Caco-2 (cell line): ENCODE measurements around the gene ZBTB5. TPM values are rescaled to one million over a fixed set of nuclear protein-coding genes. Genes with fewer than 3 reads are reported as not detected.

Experiments used
- BruUV-seq: library from RNA; stranded (reverse); fragments of 400-500 nt; replicated peaks from 2 replicates; lab custom pipeline; 2021; lab: Mats Ljungman, UMichigan
- CTCF ChIA-PET: fragments of 300-600 bp; sonication (Branson Sonifier 250); formaldehyde crosslinking; loops from one replicate; lab custom pipeline; 2022; ENCODE audit warnings: antibody characterized with exemption; lab: Charles Lee
- POLR2A ChIA-PET: fragments of 300-600 bp; sonication (Branson Sonifier 250); formaldehyde crosslinking; loops from one replicate; lab custom pipeline; 2022; ENCODE audit warnings: antibody characterized with exemption; lab: Charles Lee
- DNase-seq, 2 experiments: peaks; one replicate each; pipeline versions ENCODE4 v3.0.0 to v3.0.0-alpha.2; 2020 to 2022
- H3K27me3 ChIP-seq: replicated peaks from 2 replicates; pipeline ENCODE4 v1.6.0; 2011; ENCODE audit warnings: low read length; ENCODE audit not compliant: control insufficient read depth, insufficient read depth
- H3K36me3 ChIP-seq: 2 replicates; pipeline ENCODE4 v1.5.1; 2011; ENCODE audit warnings: low read length; ENCODE audit not compliant: control insufficient read depth, insufficient read depth
- H3K4me1 ChIP-seq: fragments of 250-450 bp; sonication (Bioruptor Pico); 2 replicates; pipeline ENCODE4 v1.5.1; 2020; ENCODE audit warnings: mild to moderate bottlenecking
- H3K4me3 ChIP-seq: 2 replicates; pipeline ENCODE4 v1.5.1; 2011; ENCODE audit warnings: low read depth, mild to moderate bottlenecking, control low read depth, low read length
- H3K9me3 ChIP-seq: fragments of 250-450 bp; sonication (Bioruptor Pico); 2 replicates; pipeline ENCODE4 v1.5.1; 2020; ENCODE audit warnings: mild to moderate bottlenecking, moderate library complexity
- H3K27ac Mint-ChIP-seq: one replicate; pipeline ENCODE4 v1.8.0; 2022; ENCODE audit warnings: mixed read lengths; ENCODE audit not compliant: unreplicated experiment
- H3K27me3 Mint-ChIP-seq: one replicate; pipeline ENCODE4 v1.8.0; 2022; ENCODE audit warnings: mixed read lengths; ENCODE audit not compliant: insufficient read depth, unreplicated experiment
- H3K36me3 Mint-ChIP-seq: one replicate; pipeline ENCODE4 v1.8.0; 2022; ENCODE audit warnings: mild to moderate bottlenecking, mixed read lengths; ENCODE audit not compliant: insufficient read depth, unreplicated experiment
- H3K4me1 Mint-ChIP-seq: one replicate; pipeline ENCODE4 v1.8.0; 2022; ENCODE audit warnings: low read depth, mixed read lengths; ENCODE audit not compliant: unreplicated experiment
- H3K4me3 Mint-ChIP-seq: one replicate; pipeline ENCODE4 v1.8.0; 2022; ENCODE audit warnings: mild to moderate bottlenecking, moderate library complexity, mixed read lengths; ENCODE audit not compliant: unreplicated experiment
- H3K9me3 Mint-ChIP-seq: one replicate; pipeline ENCODE4 v1.8.0; 2022; ENCODE audit warnings: mixed read lengths; ENCODE audit not compliant: unreplicated experiment
- intact Hi-C: fragments of 100-400 bp; cut with micrococcal nuclease; formaldehyde crosslinking; loops from one replicate; pipeline ENCODE4 v1.10.0; 2022; ENCODE audit not compliant: unreplicated experiment
- total RNA-seq: library from RNA; stranded (reverse); gene quantifications from 2 replicates; pipeline ENCODE4 v1.2.3, GENCODE V29; 2022
- TF ChIP-seq, protein P1 (sequence below), 2 experiments: fragments of 200-600 bp in 1 of 2; IDR thresholded peaks; 1 replicate in 1 of 2; 2 replicates in 1 of 2; pipeline versions ENCODE4 v1.5.1 to v1.8.0; 2011 to 2022; ENCODE audit warnings: antibody characterized with exemption in 1 of 2, control low read depth in 1 of 2, inconsistent platforms in 1 of 2, low read depth in 1 of 2, low read length in 1 of 2, mild to moderate bottlenecking in 1 of 2, moderate library complexity in 1 of 2; ENCODE audit not compliant: insufficient read depth in 1 of 2, severe bottlenecking in 1 of 2, unreplicated experiment in 1 of 2

Gene ZBTB5
- total RNA-seq, 1 experiment from 2014 or later: 13.2 TPM

GRCh38 chr9:37453827-37454226 is 11.4 kb downstream of the ZBTB5 start:
- intact Hi-C loops: no loop called here
- no peak overlapping the region for H3K4me3 Mint-ChIP-seq
- peaks cover 15% of the 10 kb centered on the region for H3K36me3 Mint-ChIP-seq
- H3K9me3 Mint-ChIP-seq: no peaks in the 10 kb centered on the region
- DNase-seq: no peak
- H3K27me3 Mint-ChIP-seq: no peaks in the 10 kb centered on the region
- H3K27ac Mint-ChIP-seq: no peak overlapping the region
- Histone ChIP-seq H3K4me3 (no peak overlapping the region), H3K9me3 (no peaks in the 10 kb centered on the region), H3K27me3 (no peaks in the 10 kb centered on the region), H3K4me1 (peaks cover 6% of the 10 kb centered on the region; the same call in 1 of the 2 replicates), H3K36me3 (no peaks in the 10 kb centered on the region)
- BruUV-seq: no TSS peak
- ChIA-PET POLR2A (interaction anchor here (1.0 kb wide), 1 partner anchor 11 kb away, joined by 3 read pairs; the partner anchor contains the start of gene ZBTB5), CTCF (no interaction called here)
- peaks cover 22% of the 10 kb centered on the region for H3K4me1 Mint-ChIP-seq
- TF ChIP-seq, protein P1, sequence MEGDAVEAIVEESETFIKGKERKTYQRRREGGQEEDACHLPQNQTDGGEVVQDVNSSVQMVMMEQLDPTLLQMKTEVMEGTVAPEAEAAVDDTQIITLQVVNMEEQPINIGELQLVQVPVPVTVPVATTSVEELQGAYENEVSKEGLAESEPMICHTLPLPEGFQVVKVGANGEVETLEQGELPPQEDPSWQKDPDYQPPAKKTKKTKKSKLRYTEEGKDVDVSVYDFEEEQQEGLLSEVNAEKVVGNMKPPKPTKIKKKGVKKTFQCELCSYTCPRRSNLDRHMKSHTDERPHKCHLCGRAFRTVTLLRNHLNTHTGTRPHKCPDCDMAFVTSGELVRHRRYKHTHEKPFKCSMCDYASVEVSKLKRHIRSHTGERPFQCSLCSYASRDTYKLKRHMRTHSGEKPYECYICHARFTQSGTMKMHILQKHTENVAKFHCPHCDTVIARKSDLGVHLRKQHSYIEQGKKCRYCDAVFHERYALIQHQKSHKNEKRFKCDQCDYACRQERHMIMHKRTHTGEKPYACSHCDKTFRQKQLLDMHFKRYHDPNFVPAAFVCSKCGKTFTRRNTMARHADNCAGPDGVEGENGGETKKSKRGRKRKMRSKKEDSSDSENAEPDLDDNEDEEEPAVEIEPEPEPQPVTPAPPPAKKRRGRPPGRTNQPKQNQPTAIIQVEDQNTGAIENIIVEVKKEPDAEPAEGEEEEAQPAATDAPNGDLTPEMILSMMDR (IDR thresholded peaks at IDR 0.05; ENCODE audit: insufficient read depth in 1 of 2, low read depth in 1 of 2, low read length in 1 of 2, severe bottlenecking in 1 of 2, unreplicated experiment in 1 of 2): no peak

DNA sequence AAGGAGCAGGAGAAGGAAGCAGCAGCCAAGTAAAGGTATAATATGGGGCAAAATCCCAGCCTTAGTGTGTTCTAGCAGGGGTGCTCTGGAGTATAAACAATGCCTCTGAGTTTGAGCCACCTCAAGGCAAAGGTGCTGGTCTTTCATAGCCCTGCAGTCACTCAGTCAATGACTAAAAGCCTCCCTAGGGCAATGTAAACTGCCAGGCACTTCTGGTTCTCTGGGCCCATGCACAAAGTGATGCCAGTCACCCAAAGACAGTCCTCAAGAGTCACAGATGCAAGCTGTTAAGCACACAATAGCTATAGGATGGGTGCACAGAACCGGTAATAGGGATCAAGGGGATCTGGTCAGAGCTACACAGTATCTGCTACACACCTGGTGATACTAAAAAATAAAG is 12.6 kb downstream of the ZBTB5 start:
- TF ChIP-seq, protein P1 (IDR thresholded peaks at IDR 0.05; ENCODE audit: insufficient read depth in 1 of 2, low read depth in 1 of 2, low read length in 1 of 2, severe bottlenecking in 1 of 2, unreplicated experiment in 1 of 2): no peak
- Mint-ChIP-seq H3K9me3 (no peaks in the 10 kb centered on the region), H3K4me3 (no peak overlapping the region), H3K27ac (no peak overlapping the region), H3K27me3 (no peaks in the 10 kb centered on the region), H3K36me3 (peaks cover 13% of the 10 kb centered on the region), H3K4me1 (peaks cover 18% of the 10 kb centered on the region)
- intact Hi-C loops: no loop called here
- H3K4me3 ChIP-seq: no peak overlapping the region
- H3K27me3 ChIP-seq: no peaks in the 10 kb centered on the region
- BruUV-seq: no TSS peak
- DNase-seq: no peak
- H3K4me1 ChIP-seq: peaks cover 6% of the 10 kb centered on the region; the same call in 1 of the 2 replicates
- H3K36me3 ChIP-seq: no peaks in the 10 kb centered on the region
- POLR2A ChIA-PET: interaction anchor here (1.0 kb wide), 1 partner anchor 13 kb away, joined by 4 read pairs; the partner anchor contains the start of gene ZBTB5
- no peaks in the 10 kb centered on the region for H3K9me3 ChIP-seq
- CTCF ChIA-PET: no interaction called here

DNA sequence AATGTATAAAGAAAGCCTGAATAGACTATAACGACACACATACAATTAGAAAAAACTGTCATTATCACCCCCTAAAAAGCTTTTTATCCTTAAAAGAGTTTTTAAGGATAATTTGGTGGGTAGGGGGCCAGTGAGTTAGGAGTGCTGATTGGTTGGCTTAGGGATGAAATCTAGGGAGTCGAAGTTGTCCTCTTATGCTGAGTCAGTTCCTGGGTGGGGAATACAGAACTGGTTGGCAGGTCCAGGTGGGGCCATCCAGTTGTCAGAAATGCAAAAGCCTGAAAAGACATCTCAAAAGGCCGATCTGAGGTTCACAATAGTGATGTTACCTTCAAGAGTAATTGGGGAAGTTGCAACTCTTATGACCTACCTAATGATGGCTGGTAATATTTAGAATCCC is 13.6 kb downstream of the ZBTB5 start:
- CTCF ChIA-PET: no interaction called here

More for the DNA sequence above, 13.6 kb downstream of the ZBTB5 start:
- H3K9me3 ChIP-seq: no peaks in the 10 kb centered on the region
- peaks cover 14% of the 10 kb centered on the region for H3K4me1 Mint-ChIP-seq
- BruUV-seq: no TSS peak
- TF ChIP-seq, protein P1 (IDR thresholded peaks at IDR 0.05; ENCODE audit: insufficient read depth in 1 of 2, low read depth in 1 of 2, low read length in 1 of 2, severe bottlenecking in 1 of 2, unreplicated experiment in 1 of 2): no peak
- H3K4me1 ChIP-seq: peaks cover 6% of the 10 kb centered on the region; the same call in 1 of the 2 replicates
- no peaks in the 10 kb centered on the region for H3K9me3 Mint-ChIP-seq
- no peak overlapping the region for H3K4me3 ChIP-seq
- no peak for DNase-seq
- no peaks in the 10 kb centered on the region for H3K27me3 Mint-ChIP-seq
- intact Hi-C loops: no loop called here
- H3K4me3 Mint-ChIP-seq: no peak overlapping the region
- H3K36me3 Mint-ChIP-seq: peaks cover 6% of the 10 kb centered on the region
- H3K36me3 ChIP-seq: no peaks in the 10 kb centered on the region
- POLR2A ChIA-PET: interaction anchor here (1.0 kb wide), 1 partner anchor 14 kb away, joined by 4 read pairs; the partner anchor contains the start of gene ZBTB5
- H3K27ac Mint-ChIP-seq: no peak overlapping the region
- H3K27me3 ChIP-seq: no peaks in the 10 kb centered on the region
